ENCODE measurements around the gene GOLGA3.

- TF ChIP-seq EZH2phosphoT487 (IDR thresholded peaks at IDR 0.05; ENCODE audit: borderline replicate concordance, low read length) (no peak), CTCF (conservative IDR thresholded peaks at IDR 0.05; ENCODE audit: low read depth, low read length) (no peak), EZH2 (IDR thresholded peaks at IDR 0.05; ENCODE audit: low read length, unreplicated experiment) (no peak)
Measured at GRCh38 chr12:132813443-132813842, 15.2 kb downstream of the GOLGA3 start.
